K562 (cell line): Measurements from ENCODE around the gene TFB2M. TPM values are rescaled to one million over a fixed set of nuclear protein-coding genes. Genes with fewer than 3 reads are reported as not detected.
A peak's percentile ranks its signal among the peaks of the same experiment; 100 is the strongest.

Source experiments
- FOXO4 ChIP-seq: fragments of 450-650 bp; formaldehyde crosslinking; IDR thresholded peaks from 2 replicates; pipeline ENCODE4 v1.4.0; 2020; ENCODE audit warnings: mild to moderate bottlenecking, moderate library complexity
- HDAC2 ChIP-seq: fragments of 450-650 bp; IDR thresholded peaks from 2 replicates; pipeline ENCODE4 v1.6.1; 2016; ENCODE audit warnings: mild to moderate bottlenecking
- LARP7 ChIP-seq: fragments of 450-650 bp; IDR thresholded peaks from 2 replicates; pipeline ENCODE4 v1.6.1; 2016
- MYC ChIP-seq, 2 experiments: fragments of 250-450 bp in 1 of 2; sonication (Bioruptor Pico) in 1 of 2; IDR thresholded peaks; 2 replicates each; pipeline versions ENCODE4 v1.5.1 to v1.6.1; 2012 to 2021; ENCODE audit warnings: low read depth in 2 of 2, borderline replicate concordance in 1 of 2, improper control_type of control experiment in 1 of 2, low read length in 1 of 2, mild to moderate bottlenecking in 1 of 2, moderate library complexity in 1 of 2
- NFATC3 ChIP-seq: fragments of 450-650 bp; IDR thresholded peaks from 2 replicates; pipeline ENCODE4 v1.6.1; 2017; ENCODE audit warnings: mild to moderate bottlenecking
- POLR3A ChIP-seq: IDR thresholded peaks from 2 replicates; pipeline ENCODE4 v1.6.1; 2011; ENCODE audit warnings: borderline replicate concordance, mild to moderate bottlenecking, moderate library complexity; ENCODE audit not compliant: insufficient read length, insufficient read depth; ENCODE audit errors: extremely low read depth
- SIN3A ChIP-seq, 2 experiments: fragments of 150-350 bp in 1 of 2; IDR thresholded peaks; 2 replicates each; pipeline ENCODE4 v1.6.1; 2011 to 2016; ENCODE audit warnings: borderline replicate concordance in 2 of 2, low read depth in 2 of 2, low read length in 2 of 2, mild to moderate bottlenecking in 2 of 2, moderate library complexity in 2 of 2; ENCODE audit not compliant: control insufficient read depth in 1 of 2
- SMAD1 ChIP-seq: fragments of 150-350 bp; IDR thresholded peaks from 2 replicates; pipeline ENCODE4 v1.6.1; 2014; ENCODE audit warnings: low read length, low read depth; ENCODE audit not compliant: partially characterized antibody
- SNRNP70 ChIP-seq: fragments of 200-400 bp; formaldehyde crosslinking; optimal IDR thresholded peaks from 2 replicates; pipeline ENCODE3; 2017; ENCODE audit warnings: low read depth, low read length
- TFE3 ChIP-seq: fragments of 450-650 bp; formaldehyde crosslinking; IDR thresholded peaks from 2 replicates; pipeline ENCODE4 v1.4.0; 2020; ENCODE audit warnings: mild to moderate bottlenecking, mixed read lengths
- TGIF2 ChIP-seq: sonication (generic); formaldehyde crosslinking; IDR thresholded peaks from 2 replicates; pipeline ENCODE4 v1.8.1; 2022; ENCODE audit warnings: mild to moderate bottlenecking, missing genetic modification reagents, moderate library complexity
- ZBTB1 ChIP-seq: sonication (generic); formaldehyde crosslinking; IDR thresholded peaks from 2 replicates; pipeline ENCODE4 v1.8.1; 2023; ENCODE audit warnings: missing genetic modification reagents, low read depth, mild to moderate bottlenecking, borderline replicate concordance
- ZBTB33 ChIP-seq: sonication (generic); formaldehyde crosslinking; IDR thresholded peaks from 2 replicates; pipeline ENCODE4 v1.8.1; 2023; ENCODE audit warnings: mild to moderate bottlenecking, missing genetic modification reagents
- ZNF12 ChIP-seq: sonication (generic); formaldehyde crosslinking; IDR thresholded peaks from 2 replicates; pipeline ENCODE4 v1.4.0; 2020; ENCODE audit warnings: mild to moderate bottlenecking, missing genetic modification reagents
- ZNF124 ChIP-seq: sonication (generic); formaldehyde crosslinking; IDR thresholded peaks from 2 replicates; pipeline ENCODE4 v1.8.1; 2022; ENCODE audit warnings: missing genetic modification reagents
- ZNF143 ChIP-seq: sonication (generic); formaldehyde crosslinking; IDR thresholded peaks from 2 replicates; pipeline ENCODE4 v1.9.0; 2022; ENCODE audit warnings: mild to moderate bottlenecking, missing genetic modification reagents
- ZNF263 ChIP-seq: sonication (generic); formaldehyde crosslinking; IDR thresholded peaks from 2 replicates; pipeline ENCODE4 v1.8.0; 2022; ENCODE audit warnings: mild to moderate bottlenecking, missing genetic modification reagents, borderline replicate concordance
- ZNF280B ChIP-seq: fragments of 250-450 bp; sonication (Bioruptor Pico); IDR thresholded peaks from 2 replicates; pipeline ENCODE4 v1.5.1; 2021; ENCODE audit warnings: mild to moderate bottlenecking
- polyA plus RNA-seq, 8 experiments: library from polyadenylated mRNA; depleted of rRNA in 4 of 8; stranded (reverse) in 5 of 8; unstranded in 3 of 8; fragments of >200 nt; fragmentation: Nextera tagmentation in 2 of 8; fragmentation: Illumina TruSeq in 1 of 8; extraction: Ambion mirVana in 2 of 8; extraction: Trizol in 1 of 8; gene quantifications; 2 replicates each; pipeline versions ENCODE4 v1.2.1 to v1.2.3, GENCODE V29; 2011 to 2014; ENCODE audit warnings: inconsistent platforms in 1 of 8, missing spikeins in 1 of 8
- total RNA-seq, 7 experiments: library from RNA; depleted of rRNA in 6 of 7; stranded (reverse); fragments of >200 nt in 6 of 7; fragmentation: Illumina TruSeq in 2 of 7; extraction: Trizol in 2 of 7; gene quantifications; 2 replicates each; pipeline versions ENCODE4 v1.2.1 to v1.2.3, GENCODE V29; 2011 to 2021; ENCODE audit warnings: low replicate concordance in 1 of 7
- TF ChIP-seq, protein P1 (sequence below): IDR thresholded peaks from 2 replicates; pipeline ENCODE4 v1.6.1; 2011; ENCODE audit warnings: borderline replicate concordance, low read depth, mild to moderate bottlenecking, moderate library complexity, low read length; ENCODE audit not compliant: insufficient read depth, poor library complexity, severe bottlenecking

Gene TFB2M
- total and polyA plus RNA-seq, 9 of the 15 experiments (the other 6 are each of a cell fraction or from before 2014, with no cell fraction given) = 55.1 to 162 (median 70.6) TPM

DNA sequence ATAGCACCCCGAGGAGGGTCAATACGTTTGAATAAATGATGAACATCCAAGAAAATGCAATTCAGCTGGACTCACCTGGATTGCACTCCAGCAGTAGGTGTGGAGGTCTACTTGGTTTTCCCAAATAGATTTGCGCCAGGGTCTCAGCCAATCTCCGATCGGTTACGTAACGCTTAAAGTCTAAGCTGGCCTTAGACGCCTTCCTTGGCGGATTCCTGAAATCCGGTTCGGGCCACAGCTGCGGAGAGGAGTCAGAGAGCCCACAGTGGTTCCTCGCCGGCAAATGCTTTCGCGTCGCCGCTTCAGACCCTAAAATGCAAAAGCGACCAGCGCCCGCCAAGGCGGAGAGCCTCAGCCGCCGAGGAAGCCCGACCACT, 322 bp downstream of the TFB2M start (continued):
- TF ChIP-seq SNRNP70 (no peak), HDAC2 (no peak), TFE3 (CRISPR knock-in tag) (no peak), MYC (IDR thresholded peaks at IDR 0.05; ENCODE audit: low read depth, low read length) (no peak), MYC (CRISPR knock-in tag; IDR thresholded peaks at IDR 0.05; ENCODE audit: borderline replicate concordance, low read depth) (peak; percentile 54; the same call in 1 of the 2 replicates), SIN3A (IDR thresholded peaks at IDR 0.05; ENCODE audit: borderline replicate concordance in 2 of 2, control insufficient read depth in 1 of 2, low read depth in 2 of 2, low read length in 2 of 2) (no peak; a peak in 1 of 4 replicates), TGIF2 (CRISPR knock-in tag) (no peak), ZBTB33 (no peak), ZNF124 (CRISPR knock-in tag) (no peak), NFATC3 (no peak), POLR3A (no peak), SMAD1 (no peak), ZBTB1 (no peak), ZNF263 (CRISPR knock-in tag) (no peak), ZNF280B (CRISPR knock-in tag) (no peak), ZNF143 (CRISPR knock-in tag) (no peak), FOXO4 (CRISPR knock-in tag) (no peak), ZNF12 (CRISPR knock-in tag) (peak; percentile 58; the same call in 1 of the 2 replicates), LARP7 (no peak)
- TF ChIP-seq, protein P1, sequence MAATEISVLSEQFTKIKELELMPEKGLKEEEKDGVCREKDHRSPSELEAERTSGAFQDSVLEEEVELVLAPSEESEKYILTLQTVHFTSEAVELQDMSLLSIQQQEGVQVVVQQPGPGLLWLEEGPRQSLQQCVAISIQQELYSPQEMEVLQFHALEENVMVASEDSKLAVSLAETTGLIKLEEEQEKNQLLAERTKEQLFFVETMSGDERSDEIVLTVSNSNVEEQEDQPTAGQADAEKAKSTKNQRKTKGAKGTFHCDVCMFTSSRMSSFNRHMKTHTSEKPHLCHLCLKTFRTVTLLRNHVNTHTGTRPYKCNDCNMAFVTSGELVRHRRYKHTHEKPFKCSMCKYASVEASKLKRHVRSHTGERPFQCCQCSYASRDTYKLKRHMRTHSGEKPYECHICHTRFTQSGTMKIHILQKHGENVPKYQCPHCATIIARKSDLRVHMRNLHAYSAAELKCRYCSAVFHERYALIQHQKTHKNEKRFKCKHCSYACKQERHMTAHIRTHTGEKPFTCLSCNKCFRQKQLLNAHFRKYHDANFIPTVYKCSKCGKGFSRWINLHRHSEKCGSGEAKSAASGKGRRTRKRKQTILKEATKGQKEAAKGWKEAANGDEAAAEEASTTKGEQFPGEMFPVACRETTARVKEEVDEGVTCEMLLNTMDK = no peak
